ENCODE data around the gene ZNF664.

DNA sequence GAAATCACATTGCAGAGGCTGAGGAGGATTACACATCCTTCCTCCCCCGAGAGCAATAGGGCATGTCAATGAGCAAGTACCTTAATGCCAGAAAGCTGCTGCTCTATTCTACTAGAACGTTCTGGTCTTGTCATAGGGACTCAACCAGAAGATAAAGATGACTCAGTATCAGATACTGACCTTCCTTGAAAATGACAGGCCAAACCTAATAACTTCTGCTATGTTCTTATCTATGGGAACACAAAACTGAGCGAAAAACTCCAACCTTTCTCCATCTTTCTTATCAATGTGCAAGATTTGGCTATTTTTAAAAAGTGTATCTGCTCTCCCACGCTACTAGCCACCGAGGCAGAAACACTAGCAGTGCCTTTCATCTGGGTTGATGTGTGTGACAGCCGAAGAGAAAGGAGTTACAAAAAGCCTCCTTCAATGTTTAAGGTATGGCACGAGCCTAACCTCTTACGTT lies 5.9 kb upstream of the ZNF664 start:
- TF ChIP-seq, protein P1, sequence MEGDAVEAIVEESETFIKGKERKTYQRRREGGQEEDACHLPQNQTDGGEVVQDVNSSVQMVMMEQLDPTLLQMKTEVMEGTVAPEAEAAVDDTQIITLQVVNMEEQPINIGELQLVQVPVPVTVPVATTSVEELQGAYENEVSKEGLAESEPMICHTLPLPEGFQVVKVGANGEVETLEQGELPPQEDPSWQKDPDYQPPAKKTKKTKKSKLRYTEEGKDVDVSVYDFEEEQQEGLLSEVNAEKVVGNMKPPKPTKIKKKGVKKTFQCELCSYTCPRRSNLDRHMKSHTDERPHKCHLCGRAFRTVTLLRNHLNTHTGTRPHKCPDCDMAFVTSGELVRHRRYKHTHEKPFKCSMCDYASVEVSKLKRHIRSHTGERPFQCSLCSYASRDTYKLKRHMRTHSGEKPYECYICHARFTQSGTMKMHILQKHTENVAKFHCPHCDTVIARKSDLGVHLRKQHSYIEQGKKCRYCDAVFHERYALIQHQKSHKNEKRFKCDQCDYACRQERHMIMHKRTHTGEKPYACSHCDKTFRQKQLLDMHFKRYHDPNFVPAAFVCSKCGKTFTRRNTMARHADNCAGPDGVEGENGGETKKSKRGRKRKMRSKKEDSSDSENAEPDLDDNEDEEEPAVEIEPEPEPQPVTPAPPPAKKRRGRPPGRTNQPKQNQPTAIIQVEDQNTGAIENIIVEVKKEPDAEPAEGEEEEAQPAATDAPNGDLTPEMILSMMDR (IDR thresholded peaks at IDR 0.05; ENCODE audit: borderline replicate concordance, extremely low read depth, low read length, poor library complexity, severe bottlenecking) = no peak
- TF ChIP-seq EZH2 (IDR thresholded peaks at IDR 0.05; ENCODE audit: borderline replicate concordance, low read depth, low read length, severe bottlenecking) = no peak

Measured in DND-41 (cell line).